ENCODE results near the gene IP6K2.
"Not testable (repeated sequence)": the region's sequence is repeated elsewhere in the genome, so short reads cannot be mapped to it uniquely, and the experiment has no call there.

Gene IP6K2, protein sequence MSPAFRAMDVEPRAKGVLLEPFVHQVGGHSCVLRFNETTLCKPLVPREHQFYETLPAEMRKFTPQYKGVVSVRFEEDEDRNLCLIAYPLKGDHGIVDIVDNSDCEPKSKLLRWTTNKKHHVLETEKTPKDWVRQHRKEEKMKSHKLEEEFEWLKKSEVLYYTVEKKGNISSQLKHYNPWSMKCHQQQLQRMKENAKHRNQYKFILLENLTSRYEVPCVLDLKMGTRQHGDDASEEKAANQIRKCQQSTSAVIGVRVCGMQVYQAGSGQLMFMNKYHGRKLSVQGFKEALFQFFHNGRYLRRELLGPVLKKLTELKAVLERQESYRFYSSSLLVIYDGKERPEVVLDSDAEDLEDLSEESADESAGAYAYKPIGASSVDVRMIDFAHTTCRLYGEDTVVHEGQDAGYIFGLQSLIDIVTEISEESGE

DNA sequence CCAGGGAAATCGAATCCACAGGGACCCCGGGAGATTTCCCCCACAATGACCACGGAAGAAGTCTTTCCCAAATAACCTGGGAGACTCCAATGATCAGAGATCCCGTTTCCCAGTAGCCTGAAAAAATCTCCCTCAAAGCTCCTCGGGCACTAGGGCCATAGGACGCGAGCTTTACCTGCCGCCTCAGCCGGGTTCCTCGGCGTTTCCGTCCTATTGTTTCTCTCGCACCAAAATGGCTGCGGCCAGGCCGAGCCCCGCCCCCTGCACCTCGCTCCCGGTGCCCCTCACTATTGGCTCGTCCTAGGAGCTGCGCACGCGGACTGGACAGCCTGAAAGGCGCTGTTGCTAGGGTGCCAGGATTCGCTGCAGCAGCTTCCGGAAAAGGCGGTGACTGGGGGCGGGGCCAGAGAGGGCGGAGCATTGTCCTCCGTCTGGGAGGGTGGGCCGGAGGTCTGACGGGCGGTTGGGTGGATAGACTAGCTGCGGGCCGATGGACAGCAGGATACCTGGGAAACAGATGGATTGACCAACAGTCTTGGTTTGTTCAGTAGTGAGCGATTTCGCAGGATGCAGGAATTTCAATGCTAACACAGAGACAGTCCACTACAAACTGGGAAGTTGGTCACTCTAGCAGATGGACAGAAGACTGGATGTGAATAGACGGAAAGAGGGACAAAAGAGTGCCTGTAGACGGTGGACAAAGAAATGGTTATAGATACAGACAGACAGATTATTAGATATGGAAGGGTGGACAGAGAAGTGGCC, at the start of gene IP6K2:
TSS of gene IP6K2 (minus strand) at position 240 of the 765 bp plus-strand sequence. CDS start 21,930 bp downstream, outside the sequence.
- peaks cover 37% of the 10 kb centered on the region for H3K4me1 Mint-ChIP-seq
- peaks cover 29% of the 10 kb centered on the region for H3K27me3 Mint-ChIP-seq (ENCODE audit: low read depth, poor library complexity)
- peaks cover 31% of the 10 kb centered on the region for H3K36me3 Mint-ChIP-seq (ENCODE audit: low read depth)

DNA sequence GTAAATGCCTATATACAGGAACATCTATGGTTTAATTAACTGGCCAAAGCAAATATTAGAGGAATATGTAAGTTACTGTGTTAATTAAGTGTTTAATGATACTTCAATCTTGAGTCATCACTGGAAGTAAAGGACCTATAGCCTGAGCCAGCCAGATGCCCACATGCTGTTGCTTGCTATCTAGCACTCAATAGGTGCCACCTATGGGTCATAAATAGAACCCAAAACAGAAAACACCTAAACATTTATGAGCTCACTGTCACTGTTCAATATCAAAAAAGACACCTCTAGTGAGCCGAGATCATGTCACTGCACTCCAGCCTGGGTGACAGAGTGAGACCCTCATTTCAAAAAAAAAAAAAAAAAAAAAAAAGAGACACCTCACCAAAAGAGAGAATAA, 48.4 kb upstream of the IP6K2 start:
- H3K27me3 Mint-ChIP-seq (ENCODE audit: low read depth, poor library complexity) = no peaks in the 10 kb centered on the region
- TF ChIP-seq, protein P1, sequence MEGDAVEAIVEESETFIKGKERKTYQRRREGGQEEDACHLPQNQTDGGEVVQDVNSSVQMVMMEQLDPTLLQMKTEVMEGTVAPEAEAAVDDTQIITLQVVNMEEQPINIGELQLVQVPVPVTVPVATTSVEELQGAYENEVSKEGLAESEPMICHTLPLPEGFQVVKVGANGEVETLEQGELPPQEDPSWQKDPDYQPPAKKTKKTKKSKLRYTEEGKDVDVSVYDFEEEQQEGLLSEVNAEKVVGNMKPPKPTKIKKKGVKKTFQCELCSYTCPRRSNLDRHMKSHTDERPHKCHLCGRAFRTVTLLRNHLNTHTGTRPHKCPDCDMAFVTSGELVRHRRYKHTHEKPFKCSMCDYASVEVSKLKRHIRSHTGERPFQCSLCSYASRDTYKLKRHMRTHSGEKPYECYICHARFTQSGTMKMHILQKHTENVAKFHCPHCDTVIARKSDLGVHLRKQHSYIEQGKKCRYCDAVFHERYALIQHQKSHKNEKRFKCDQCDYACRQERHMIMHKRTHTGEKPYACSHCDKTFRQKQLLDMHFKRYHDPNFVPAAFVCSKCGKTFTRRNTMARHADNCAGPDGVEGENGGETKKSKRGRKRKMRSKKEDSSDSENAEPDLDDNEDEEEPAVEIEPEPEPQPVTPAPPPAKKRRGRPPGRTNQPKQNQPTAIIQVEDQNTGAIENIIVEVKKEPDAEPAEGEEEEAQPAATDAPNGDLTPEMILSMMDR (IDR thresholded peaks at IDR 0.05) = no peak
- H3K9me3 Mint-ChIP-seq = no peaks in the 10 kb centered on the region
- DNase-seq = no peak
- H3K27ac Mint-ChIP-seq = no peak overlapping the region
- peaks cover 7% of the 10 kb centered on the region for H3K4me1 Mint-ChIP-seq
- H3K4me3 Mint-ChIP-seq = no peak overlapping the region
- H3K36me3 Mint-ChIP-seq (ENCODE audit: low read depth) = peaks cover 21% of the 10 kb centered on the region

More for the DNA sequence above, at the start of gene IP6K2:
- Mint-ChIP-seq H3K27ac (peak within 1 kb of the TSS; percentile 100), H3K4me3 (peak within 1 kb of the TSS; percentile 100), H3K9me3 (no peaks in the 10 kb centered on the region)
- TF ChIP-seq, protein P1 (IDR thresholded peaks at IDR 0.05) = no peak
- DNase-seq = peak; percentile 100

DNA sequence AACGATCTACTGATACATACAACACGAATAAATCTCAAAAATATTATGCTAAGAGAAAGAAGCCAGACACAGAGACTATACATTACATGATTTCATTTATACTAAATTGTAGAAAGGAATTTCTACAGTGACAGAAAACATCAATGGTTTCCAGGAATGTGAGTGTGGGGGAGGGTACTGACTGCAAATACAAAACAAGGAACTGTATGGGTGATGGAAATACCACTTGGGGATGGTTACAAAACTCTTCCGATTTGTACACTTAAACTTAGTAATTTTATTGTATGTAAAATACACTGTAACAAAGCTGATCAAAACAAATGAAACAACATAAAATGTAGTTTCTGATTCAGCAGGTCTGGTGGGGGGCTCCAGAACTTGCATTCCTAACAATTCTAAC, 45.8 kb upstream of the IP6K2 start:
- Mint-ChIP-seq H3K27ac (no peak overlapping the region), H3K9me3 (no peaks in the 10 kb centered on the region), H3K4me1 (no peaks in the 10 kb centered on the region), H3K36me3 (ENCODE audit: low read depth) (peaks cover 17% of the 10 kb centered on the region), H3K27me3 (ENCODE audit: low read depth, poor library complexity) (no peaks in the 10 kb centered on the region), H3K4me3 (no peak overlapping the region)
- no peak for DNase-seq
- TF ChIP-seq, protein P1 (IDR thresholded peaks at IDR 0.05) = no peak

DNA sequence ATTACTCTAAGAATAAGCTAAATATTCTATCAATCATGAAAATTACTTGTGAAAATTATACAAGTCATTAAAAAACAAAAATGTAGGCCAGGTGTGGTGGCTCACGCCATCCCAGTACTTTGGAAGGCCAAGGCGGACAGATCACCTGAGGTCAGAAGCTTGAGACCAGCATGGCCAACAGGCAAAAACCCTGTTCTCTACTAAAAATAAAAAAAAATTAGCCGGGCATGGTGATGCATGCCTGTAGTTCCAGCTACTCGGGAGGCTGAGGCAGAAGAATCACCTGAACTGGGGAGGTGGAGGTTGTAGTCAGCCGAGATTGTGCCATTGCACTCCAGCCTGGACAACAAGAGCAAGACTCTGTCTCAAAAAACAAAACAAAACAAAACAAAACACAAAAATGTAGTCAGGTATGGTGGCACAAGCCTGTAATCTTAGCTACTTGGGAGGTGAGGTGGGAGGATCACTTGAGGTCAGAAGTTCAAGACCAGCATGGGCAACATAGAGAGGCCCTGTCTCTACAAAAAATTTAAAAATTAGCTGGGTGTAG, 43.0 kb upstream of the IP6K2 start:
- not testable (repeated sequence) for DNase-seq; H3K4me1 Mint-ChIP-seq; H3K9me3 Mint-ChIP-seq; H3K27me3 Mint-ChIP-seq (ENCODE audit: low read depth, poor library complexity); H3K4me3 Mint-ChIP-seq; H3K27ac Mint-ChIP-seq
- H3K36me3 Mint-ChIP-seq (ENCODE audit: low read depth) = peaks cover 14% of the 10 kb centered on the region

DNA sequence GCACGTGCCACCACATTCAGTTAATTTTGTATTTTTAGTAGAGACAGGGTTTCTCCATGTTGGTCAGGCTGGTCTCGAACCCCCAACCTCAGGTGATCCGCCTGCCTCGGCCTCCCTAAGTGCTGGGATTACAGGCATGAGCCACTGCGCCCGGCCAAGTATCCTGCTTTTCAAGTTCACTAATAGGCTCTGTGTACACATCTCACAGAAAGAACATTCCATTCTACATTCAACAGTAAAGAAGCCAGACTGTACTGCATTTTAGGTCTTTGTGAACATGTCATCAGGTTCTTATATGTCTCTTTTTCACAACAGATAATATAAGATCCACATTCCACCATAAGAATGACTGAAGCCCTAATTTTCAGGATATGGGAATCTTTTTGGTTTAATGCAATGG, 42.5 kb upstream of the IP6K2 start:
- H3K27ac Mint-ChIP-seq; DNase-seq; H3K4me3 Mint-ChIP-seq; H3K27me3 Mint-ChIP-seq (ENCODE audit: low read depth, poor library complexity); H3K4me1 Mint-ChIP-seq; H3K9me3 Mint-ChIP-seq: not testable (repeated sequence)
- peaks cover 11% of the 10 kb centered on the region for H3K36me3 Mint-ChIP-seq (ENCODE audit: low read depth)

DNA sequence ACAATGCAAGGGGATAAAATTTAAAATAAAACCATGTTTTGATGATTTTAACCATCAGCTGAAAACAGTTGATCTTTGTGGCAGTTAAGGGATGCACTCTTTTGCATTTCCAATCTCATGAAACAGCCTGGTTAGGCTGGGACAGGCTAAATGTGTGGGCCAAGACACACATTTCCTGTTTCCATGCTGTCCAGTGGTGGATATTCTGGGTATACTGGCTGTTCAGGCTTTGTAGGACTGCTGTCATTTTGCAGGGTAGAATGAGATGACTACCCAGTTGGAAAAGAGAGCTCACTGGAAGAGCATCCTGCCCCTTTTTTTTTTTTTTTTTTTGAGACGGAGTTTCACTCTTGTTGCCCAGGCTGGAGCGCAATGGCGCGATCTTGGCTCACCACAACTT, 42.0 kb upstream of the IP6K2 start:
- Mint-ChIP-seq H3K4me3 (no peak overlapping the region), H3K27ac (no peak overlapping the region), H3K4me1 (no peaks in the 10 kb centered on the region), H3K36me3 (ENCODE audit: low read depth) (peaks cover 7% of the 10 kb centered on the region), H3K9me3 (no peaks in the 10 kb centered on the region), H3K27me3 (ENCODE audit: low read depth, poor library complexity) (no peaks in the 10 kb centered on the region)
- no peak for DNase-seq
- TF ChIP-seq, protein P1 (IDR thresholded peaks at IDR 0.05) = no peak

Data from nephron progenitor cell (in vitro differentiated cells).